ENCODE results near the gene SMARCC2. TPM values are rescaled to one million over a fixed set of nuclear protein-coding genes. Genes with fewer than 3 reads are reported as not detected.

Gene SMARCC2
- polyA plus RNA-seq, 3 donors = 22.2 to 63.7 (median 43.5) TPM

DNA sequence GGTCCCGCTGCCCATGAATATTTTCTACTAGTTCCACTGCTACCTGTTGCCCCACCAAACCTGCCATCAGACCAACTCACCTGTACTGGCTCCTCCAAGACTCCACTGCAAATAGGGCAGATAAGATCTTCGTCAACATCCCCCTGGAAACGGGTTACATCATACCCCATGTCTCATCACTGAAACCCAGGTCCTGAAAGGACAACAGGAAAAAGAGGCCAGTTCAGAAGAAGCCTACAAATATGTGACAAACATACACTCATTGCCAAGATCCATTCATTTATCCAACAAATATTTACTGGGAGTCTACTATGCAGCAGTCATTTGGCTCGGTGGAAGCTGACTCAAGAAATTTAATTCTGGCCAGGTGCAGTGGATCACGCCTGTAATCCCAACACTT is 24.6 kb upstream of the SMARCC2 start:
- no peak overlapping the region for H3K4me3 ChIP-seq (replicated peaks in 1 of 3; ENCODE audit: low read depth in 2 of 3, low read length in 3 of 3)
- TF ChIP-seq, protein P1, sequence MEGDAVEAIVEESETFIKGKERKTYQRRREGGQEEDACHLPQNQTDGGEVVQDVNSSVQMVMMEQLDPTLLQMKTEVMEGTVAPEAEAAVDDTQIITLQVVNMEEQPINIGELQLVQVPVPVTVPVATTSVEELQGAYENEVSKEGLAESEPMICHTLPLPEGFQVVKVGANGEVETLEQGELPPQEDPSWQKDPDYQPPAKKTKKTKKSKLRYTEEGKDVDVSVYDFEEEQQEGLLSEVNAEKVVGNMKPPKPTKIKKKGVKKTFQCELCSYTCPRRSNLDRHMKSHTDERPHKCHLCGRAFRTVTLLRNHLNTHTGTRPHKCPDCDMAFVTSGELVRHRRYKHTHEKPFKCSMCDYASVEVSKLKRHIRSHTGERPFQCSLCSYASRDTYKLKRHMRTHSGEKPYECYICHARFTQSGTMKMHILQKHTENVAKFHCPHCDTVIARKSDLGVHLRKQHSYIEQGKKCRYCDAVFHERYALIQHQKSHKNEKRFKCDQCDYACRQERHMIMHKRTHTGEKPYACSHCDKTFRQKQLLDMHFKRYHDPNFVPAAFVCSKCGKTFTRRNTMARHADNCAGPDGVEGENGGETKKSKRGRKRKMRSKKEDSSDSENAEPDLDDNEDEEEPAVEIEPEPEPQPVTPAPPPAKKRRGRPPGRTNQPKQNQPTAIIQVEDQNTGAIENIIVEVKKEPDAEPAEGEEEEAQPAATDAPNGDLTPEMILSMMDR (IDR thresholded peaks at IDR 0.05) = no peak
- H3K4me2 ChIP-seq (replicated peaks; ENCODE audit: extremely low read depth, low read length, poor library complexity, severe bottlenecking) = no peak overlapping the region
- Mint-ChIP-seq H3K4me1 (peaks cover 4% of the 10 kb centered on the region), H3K27me3 (ENCODE audit: low read depth in 3 of 3) (peaks cover 0 to 2% (median 0%) of the 10 kb centered on the region in 3 donors), H3K36me3 (peaks cover 60 to 89% of the 10 kb centered on the region in 2 donors), H3K9me3 (no peaks in the 10 kb centered on the region), H3K27ac (peak overlapping the region in 2 of 7 donors; percentile 0 to 8), H3K4me3 (no peak overlapping the region)
- H3K9ac ChIP-seq (ENCODE audit: insufficient read depth, low read length, poor library complexity, severe bottlenecking) = no peak overlapping the region
- no peak overlapping the region for H3K27ac ChIP-seq (ENCODE audit: low read depth in 1 of 2, low read length in 2 of 2)
- WGBS (ENCODE audit: insufficient coverage) = 83% methylated on average over 2 of the region's 5 CpGs
- no peaks in the 10 kb centered on the region for H3K9me3 ChIP-seq (replicated peaks in 1 of 2; ENCODE audit: control insufficient read depth in 1 of 2, insufficient read depth in 1 of 2, low read length in 2 of 2)
- H2AFZ ChIP-seq (ENCODE audit: insufficient read depth, low read depth, low read length, poor library complexity, severe bottlenecking) = no peak overlapping the region
- H3K36me3 ChIP-seq (replicated peaks in 1 of 2; ENCODE audit: control insufficient read depth in 1 of 2, insufficient read depth in 2 of 2, low read length in 2 of 2) = peaks cover 65 to 89% of the 10 kb centered on the region in 2 donors
- H4K20me1 ChIP-seq (ENCODE audit: insufficient read depth, low read length) = peaks cover 69% of the 10 kb centered on the region
- H3K4me1 ChIP-seq (ENCODE audit: control insufficient read depth in 1 of 2, insufficient read depth in 2 of 2, low read length in 2 of 2) = no peaks in the 10 kb centered on the region
- no peak for DNase-seq
- intact Hi-C loops (cut with micrococcal nuclease) = no loop called here
- H3K79me2 ChIP-seq (ENCODE audit: insufficient read depth, low read length) = peaks cover 58% of the 10 kb centered on the region
- no peaks in the 10 kb centered on the region for H3K27me3 ChIP-seq (ENCODE audit: control insufficient read depth in 2 of 2, insufficient read depth in 2 of 2, low read length in 2 of 2)

DNA sequence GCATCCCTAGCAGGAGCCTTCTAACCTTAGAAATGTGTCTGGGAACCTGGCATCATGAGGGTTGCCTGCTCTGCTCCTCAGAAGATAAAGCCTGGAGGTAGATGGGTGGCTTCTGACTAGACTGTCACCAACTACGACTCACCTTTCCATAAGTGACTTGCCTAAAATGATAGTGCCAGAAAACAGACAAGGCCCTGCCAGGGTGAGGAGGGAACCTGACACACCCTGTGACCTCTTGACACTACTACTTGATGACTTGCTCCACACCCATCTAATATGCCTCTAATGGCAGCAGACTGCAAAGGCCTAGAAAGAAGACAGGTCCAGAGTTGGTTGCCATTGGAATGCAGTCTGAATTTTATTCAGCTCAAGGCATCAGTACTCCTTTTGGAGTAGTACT is 23.1 kb upstream of the SMARCC2 start:
- no peak for DNase-seq
- Histone ChIP-seq H3K36me3 (replicated peaks in 1 of 2; ENCODE audit: control insufficient read depth in 1 of 2, insufficient read depth in 2 of 2, low read length in 2 of 2) (peaks cover 76 to 99% of the 10 kb centered on the region in 2 donors), H4K20me1 (ENCODE audit: insufficient read depth, low read length) (peaks cover 62% of the 10 kb centered on the region), H3K9me3 (replicated peaks in 1 of 2; ENCODE audit: control insufficient read depth in 1 of 2, insufficient read depth in 1 of 2, low read length in 2 of 2) (no peaks in the 10 kb centered on the region), H3K4me3 (replicated peaks in 1 of 3; ENCODE audit: low read depth in 2 of 3, low read length in 3 of 3) (no peak overlapping the region), H3K79me2 (ENCODE audit: insufficient read depth, low read length) (peaks cover 43% of the 10 kb centered on the region), H3K9ac (ENCODE audit: insufficient read depth, low read length, poor library complexity, severe bottlenecking) (no peak overlapping the region), H3K27me3 (ENCODE audit: control insufficient read depth in 2 of 2, insufficient read depth in 2 of 2, low read length in 2 of 2) (no peaks in the 10 kb centered on the region), H3K27ac (ENCODE audit: low read depth in 1 of 2, low read length in 2 of 2) (no peak overlapping the region), H2AFZ (ENCODE audit: insufficient read depth, low read depth, low read length, poor library complexity, severe bottlenecking) (no peak overlapping the region), H3K4me1 (ENCODE audit: control insufficient read depth in 1 of 2, insufficient read depth in 2 of 2, low read length in 2 of 2) (no peaks in the 10 kb centered on the region), H3K4me2 (replicated peaks; ENCODE audit: extremely low read depth, low read length, poor library complexity, severe bottlenecking) (no peak overlapping the region)
- H3K4me1 Mint-ChIP-seq = peaks cover 2% of the 10 kb centered on the region
- H3K36me3 Mint-ChIP-seq = peaks cover 69 to 99% of the 10 kb centered on the region in 2 donors
- peak overlapping the region in 2 of 7 donors; percentile 22 to 60 for H3K27ac Mint-ChIP-seq
- H3K4me3 Mint-ChIP-seq = no peak overlapping the region
- H3K27me3 Mint-ChIP-seq (ENCODE audit: low read depth in 3 of 3) = peaks cover 0 to 2% (median 0%) of the 10 kb centered on the region in 3 donors
- WGBS (ENCODE audit: insufficient coverage) = 100% methylated on average over 1 of the region's 1 CpG
- intact Hi-C loops (cut with micrococcal nuclease) = no loop called here
- TF ChIP-seq, protein P1 (IDR thresholded peaks at IDR 0.05) = no peak
- no peaks in the 10 kb centered on the region for H3K9me3 Mint-ChIP-seq

All from CD14-positive monocyte (primary cell).